Measurements from ENCODE around the gene EOLA1. TPM values are rescaled to one million over a fixed set of nuclear protein-coding genes. Genes with fewer than 3 reads are reported as not detected.
"Not testable (repeated sequence)": the region's sequence is repeated elsewhere in the genome, so short reads cannot be mapped to it uniquely, and the experiment has no call there.

The EOLA1 gene
- total RNA-seq = 10 to 100 TPM; 31.8 to 36.4 TPM

GRCh38 chrX:149540621-149541520 is at the start of gene EOLA1:
Gene EOLA1, plus strand, starts transcription at chrX:149541012. Its CDS starts 4,619 bp downstream, at chrX:149545631.
- Mint-ChIP-seq H3K4me1 (peaks cover 10% of the 10 kb centered on the region), H3K27me3 (no peaks in the 10 kb centered on the region), H3K9me3 (no peaks in the 10 kb centered on the region), H3K27ac (peak within 1 kb of the TSS; percentile 99), H3K4me3 (peak within 1 kb of the TSS; percentile 84), H3K36me3 (ENCODE audit: low read depth) (peaks cover 3% of the 10 kb centered on the region)
- ChIA-PET POLR2A (interaction anchor here (1.0 to 3.6 kb wide), 8 partner anchors 11 to 399 kb away, joined by 3 to 43 read pairs (median 11); partner anchors contain the start of gene IDS), CTCF (interaction anchor here (0.6 to 3.8 kb wide), 8 partner anchors 10 to 398 kb away, joined by 3 to 33 read pairs (median 4); partner anchors contain the start of genes EOLA2 and IDS)
- peak; percentile 92 for DNase-seq

DNA sequence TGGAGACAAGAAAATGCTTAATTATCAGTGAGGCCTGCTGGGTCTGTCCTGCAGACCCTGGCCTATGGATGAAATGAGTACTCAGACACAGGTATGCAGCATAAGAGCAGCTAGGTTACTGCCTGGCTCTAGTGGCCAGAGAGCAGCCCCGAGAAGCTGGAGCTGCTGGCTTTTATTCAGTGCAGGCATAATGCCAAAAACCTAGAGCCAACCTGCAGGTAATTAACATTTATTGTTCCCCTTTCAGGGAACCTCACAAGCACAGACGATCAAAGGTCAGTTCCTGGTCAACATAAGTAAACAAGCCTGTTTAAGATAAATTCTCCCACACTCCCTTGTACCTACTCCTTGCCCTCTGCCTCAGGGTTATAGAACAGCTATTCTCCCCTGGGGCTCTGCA is 49.0 kb upstream of the EOLA1 start:
- H3K9me3 Mint-ChIP-seq = no peaks in the 10 kb centered on the region
- peaks cover 20% of the 10 kb centered on the region for H3K4me1 Mint-ChIP-seq
- DNase-seq = no peak
- no peak overlapping the region for H3K27ac Mint-ChIP-seq
- ChIA-PET CTCF (no interaction called here), POLR2A (no interaction called here)
- no peak overlapping the region for H3K4me3 Mint-ChIP-seq
- H3K27me3 Mint-ChIP-seq = no peaks in the 10 kb centered on the region
- H3K36me3 Mint-ChIP-seq (ENCODE audit: low read depth) = peaks cover 43% of the 10 kb centered on the region

DNA sequence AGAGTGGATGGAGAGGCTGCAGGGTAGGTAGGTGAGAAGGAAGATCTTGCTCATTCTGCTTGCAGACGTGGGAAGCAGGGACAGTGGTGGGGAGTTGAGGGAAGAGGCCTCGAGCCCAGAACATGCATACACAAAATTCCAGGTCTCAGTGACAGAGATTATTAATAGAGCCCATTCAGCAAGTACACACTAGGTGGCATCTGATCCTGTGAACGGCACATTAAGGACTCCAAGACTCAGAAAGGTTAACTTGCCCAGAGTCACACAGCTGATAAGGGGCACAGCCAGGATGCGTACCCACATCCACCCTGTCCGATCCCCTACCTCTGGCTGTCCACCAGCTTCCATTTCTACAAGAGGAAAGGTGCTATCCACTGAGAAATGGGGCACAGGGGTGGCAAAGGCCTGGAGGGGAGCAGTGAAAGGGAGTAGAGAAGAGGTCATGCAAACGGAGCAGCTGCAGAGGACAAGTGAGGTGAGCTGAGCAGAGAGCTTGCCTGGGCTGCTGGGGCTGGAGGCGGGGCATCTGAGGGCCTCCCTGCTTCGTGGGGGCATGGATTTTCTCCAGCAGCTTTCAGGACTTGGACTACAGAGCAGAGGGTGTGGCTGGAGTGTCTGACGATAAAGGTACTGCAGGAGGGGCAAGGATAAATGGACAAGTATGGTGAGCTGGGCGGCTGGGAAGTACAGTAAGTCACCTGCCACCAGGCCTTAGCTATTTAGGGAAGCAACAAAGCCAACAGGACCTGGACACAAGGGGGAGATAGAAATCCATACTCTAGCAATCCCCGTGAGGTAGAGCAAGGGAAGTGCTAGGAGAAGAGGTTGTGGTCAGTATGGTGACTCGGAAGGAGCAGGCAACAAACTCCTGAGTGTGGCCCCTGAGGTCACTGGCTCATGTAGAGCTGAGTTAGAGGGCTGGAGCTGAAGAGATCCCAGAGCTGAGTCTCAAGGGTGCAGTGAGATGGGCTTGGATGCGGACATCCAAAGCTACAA is 46.9 kb upstream of the EOLA1 start:
- H3K4me1 Mint-ChIP-seq = peaks cover 10% of the 10 kb centered on the region
- H3K4me3 Mint-ChIP-seq = no peak overlapping the region
- no peaks in the 10 kb centered on the region for H3K27me3 Mint-ChIP-seq
- POLR2A ChIA-PET = interaction anchor here (1.1 kb wide), 1 partner anchor 9 kb away, joined by 4 read pairs; no protein-coding TSS in a partner anchor
- H3K36me3 Mint-ChIP-seq (ENCODE audit: low read depth) = peaks cover 50% of the 10 kb centered on the region
- H3K27ac Mint-ChIP-seq = no peak overlapping the region
- no peak for DNase-seq
- no peaks in the 10 kb centered on the region for H3K9me3 Mint-ChIP-seq
- CTCF ChIA-PET = no interaction called here

DNA sequence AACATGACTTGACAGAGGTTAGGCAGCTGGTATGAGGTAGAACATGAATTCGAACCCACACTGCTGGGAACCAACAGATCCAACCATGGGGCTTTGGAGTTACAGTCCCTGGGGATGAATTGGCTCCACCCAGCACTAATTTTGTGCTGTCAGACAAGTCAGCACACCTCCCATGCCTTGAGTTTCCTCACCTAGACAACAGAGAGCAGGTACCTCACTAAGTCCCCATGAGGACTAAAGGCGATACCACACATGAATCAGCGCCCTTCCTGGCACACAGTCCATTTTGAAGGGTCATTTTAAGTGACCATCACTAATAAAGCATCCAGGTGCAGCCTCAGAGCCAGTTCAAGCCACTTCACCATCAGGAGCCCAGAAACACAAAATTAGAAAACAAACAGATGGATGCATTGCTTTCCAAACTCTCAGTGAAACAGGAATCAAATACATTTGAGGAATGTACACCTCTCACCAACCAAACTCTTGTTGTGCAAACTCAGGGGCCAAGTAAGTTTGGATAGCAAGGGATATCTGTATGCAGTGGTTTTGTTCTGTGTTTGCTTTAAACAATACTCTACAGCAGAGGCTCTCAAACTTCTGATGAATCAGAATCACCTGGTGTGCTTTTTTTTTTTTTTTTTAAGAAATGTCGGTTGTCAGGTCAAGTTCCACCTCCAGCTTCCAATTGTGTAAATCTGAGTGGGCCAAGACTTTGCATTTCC is 45.8 kb upstream of the EOLA1 start:
- Mint-ChIP-seq H3K27me3 (no peaks in the 10 kb centered on the region), H3K27ac (no peak overlapping the region), H3K36me3 (ENCODE audit: low read depth) (peaks cover 46% of the 10 kb centered on the region), H3K4me1 (peaks cover 12% of the 10 kb centered on the region), H3K4me3 (no peak overlapping the region), H3K9me3 (no peaks in the 10 kb centered on the region)
- ChIA-PET CTCF (interaction anchor here (0.6 kb wide), 1 partner anchor 724 kb away, joined by 5 read pairs; no protein-coding TSS in a partner anchor), POLR2A (no interaction called here)
- DNase-seq = no peak

DNA sequence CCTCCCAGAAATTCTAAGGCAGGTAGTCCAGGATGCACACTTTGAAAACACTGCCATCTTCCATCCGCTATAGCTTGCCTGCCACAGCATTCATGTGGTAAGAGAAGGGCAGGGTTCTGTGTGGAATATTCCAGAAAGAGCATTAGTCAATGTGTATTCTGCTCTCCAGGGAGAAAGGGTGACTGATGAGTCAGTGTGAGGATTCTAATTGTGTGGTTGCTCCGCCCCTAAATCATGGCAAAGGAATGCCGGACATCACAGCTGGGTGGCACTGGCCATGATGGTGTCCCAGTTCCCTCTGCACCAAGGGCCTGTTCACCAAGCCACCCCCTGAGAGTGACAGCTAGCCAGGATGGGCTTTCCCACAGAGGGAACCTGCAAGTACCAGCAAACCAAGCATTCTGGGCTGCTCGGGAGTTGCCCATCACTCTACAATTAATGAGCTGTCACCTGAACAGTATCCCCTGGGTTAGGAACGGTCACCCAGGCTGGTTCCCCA is 45.2 kb upstream of the EOLA1 start:
- DNase-seq = no peak
- H3K4me3 Mint-ChIP-seq = no peak overlapping the region
- H3K27me3 Mint-ChIP-seq = no peaks in the 10 kb centered on the region
- H3K9me3 Mint-ChIP-seq = no peaks in the 10 kb centered on the region
- ChIA-PET POLR2A (no interaction called here), CTCF (interaction anchor here (0.6 kb wide), 1 partner anchor 723 kb away, joined by 5 read pairs; no protein-coding TSS in a partner anchor)
- peaks cover 15% of the 10 kb centered on the region for H3K4me1 Mint-ChIP-seq
- H3K27ac Mint-ChIP-seq = no peak overlapping the region
- peaks cover 46% of the 10 kb centered on the region for H3K36me3 Mint-ChIP-seq (ENCODE audit: low read depth)

GRCh38 chrX:149497054-149497453 is 43.8 kb upstream of the EOLA1 start:
- DNase-seq = no peak
- CTCF ChIA-PET = no interaction called here
- POLR2A ChIA-PET = no interaction called here
- H3K4me1 Mint-ChIP-seq = peaks cover 27% of the 10 kb centered on the region
- H3K36me3 Mint-ChIP-seq (ENCODE audit: low read depth) = peaks cover 49% of the 10 kb centered on the region
- no peak overlapping the region for H3K4me3 Mint-ChIP-seq
- H3K27ac Mint-ChIP-seq = no peak overlapping the region
- H3K27me3 Mint-ChIP-seq = no peaks in the 10 kb centered on the region
- H3K9me3 Mint-ChIP-seq = no peaks in the 10 kb centered on the region

GRCh38 chrX:149497626-149498025 is 43.2 kb upstream of the EOLA1 start:
- Mint-ChIP-seq H3K4me1 (peaks cover 33% of the 10 kb centered on the region), H3K36me3 (ENCODE audit: low read depth) (peaks cover 52% of the 10 kb centered on the region), H3K4me3 (no peak overlapping the region), H3K9me3 (no peaks in the 10 kb centered on the region), H3K27me3 (no peaks in the 10 kb centered on the region), H3K27ac (no peak overlapping the region)
- POLR2A ChIA-PET = no interaction called here
- CTCF ChIA-PET = no interaction called here
- no peak for DNase-seq

- H3K4me3 Mint-ChIP-seq = no peak overlapping the region
- H3K36me3 Mint-ChIP-seq (ENCODE audit: low read depth) = peaks cover 52% of the 10 kb centered on the region
- ChIA-PET POLR2A (interaction anchor here (0.6 kb wide), 1 partner anchor 26 kb away, joined by 3 read pairs; no protein-coding TSS in a partner anchor), CTCF (interaction anchor here (1.0 kb wide), 1 partner anchor 12 kb away, joined by 3 read pairs; no protein-coding TSS in a partner anchor)
- H3K27ac Mint-ChIP-seq = no peak overlapping the region
- no peaks in the 10 kb centered on the region for H3K27me3 Mint-ChIP-seq
- H3K4me1 Mint-ChIP-seq = peaks cover 38% of the 10 kb centered on the region
- DNase-seq = no peak
- H3K9me3 Mint-ChIP-seq = no peaks in the 10 kb centered on the region
Observed at GRCh38 chrX:149498767-149499166, 42.0 kb upstream of the EOLA1 start.

GRCh38 chrX:149499766-149500165 is 41.0 kb upstream of the EOLA1 start:
- peaks cover 57% of the 10 kb centered on the region for H3K36me3 Mint-ChIP-seq (ENCODE audit: low read depth)
- DNase-seq = no peak
- no peak overlapping the region for H3K4me3 Mint-ChIP-seq
- H3K27ac Mint-ChIP-seq = no peak overlapping the region
- no peaks in the 10 kb centered on the region for H3K9me3 Mint-ChIP-seq
- POLR2A ChIA-PET = interaction anchor here (0.6 to 1.2 kb wide), 2 partner anchors 25 to 42 kb away, joined by 3 read pairs; no protein-coding TSS in a partner anchor
- CTCF ChIA-PET = interaction anchor here (0.7 to 1.2 kb wide), 2 partner anchors 9 to 10 kb away, joined by 3 read pairs; no protein-coding TSS in a partner anchor
- no peaks in the 10 kb centered on the region for H3K27me3 Mint-ChIP-seq
- H3K4me1 Mint-ChIP-seq = peaks cover 40% of the 10 kb centered on the region

DNA sequence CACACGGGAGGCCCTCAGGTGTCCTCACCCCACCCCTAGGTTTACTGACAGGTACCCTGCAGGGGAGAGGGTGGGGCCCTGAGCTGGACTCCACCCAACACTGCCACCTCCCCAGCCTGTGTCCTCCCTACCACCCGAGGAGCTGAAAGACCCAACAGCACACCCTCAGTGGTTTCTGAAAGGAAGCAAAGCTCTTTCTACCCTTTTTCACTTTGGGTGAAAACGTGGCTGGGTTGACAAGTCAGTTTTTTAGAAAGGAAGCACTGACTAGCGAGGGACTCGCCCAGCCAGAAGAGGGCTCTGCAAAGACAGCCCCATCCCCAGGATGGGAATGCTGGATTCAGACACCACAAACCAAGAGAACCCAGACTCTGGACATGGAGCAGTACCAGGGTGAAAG is 37.9 kb upstream of the EOLA1 start:
- POLR2A ChIA-PET = interaction anchor here (1.8 kb wide), 1 partner anchor 9 kb away, joined by 4 read pairs; no protein-coding TSS in a partner anchor
- not testable (repeated sequence) for H3K9me3 Mint-ChIP-seq, H3K4me3 Mint-ChIP-seq, H3K27me3 Mint-ChIP-seq, DNase-seq
- Mint-ChIP-seq H3K36me3 (ENCODE audit: low read depth) (peaks cover 34% of the 10 kb centered on the region), H3K27ac (peak overlapping the region; percentile 61), H3K4me1 (peaks cover 45% of the 10 kb centered on the region)
- CTCF ChIA-PET = interaction anchor here (1.3 to 3.3 kb wide), 3 partner anchors 9 to 37 kb away, joined by 3 to 20 read pairs (median 5); partner anchors contain the start of gene EOLA1

GRCh38 chrX:149503446-149503845 is 37.4 kb upstream of the EOLA1 start:
- DNase-seq = peak; percentile 78
- H3K27me3 Mint-ChIP-seq, H3K9me3 Mint-ChIP-seq: not testable (repeated sequence)
- POLR2A ChIA-PET = interaction anchor here (1.8 to 3.4 kb wide), 2 partner anchors 10 to 37 kb away, joined by 4 to 43 read pairs; partner anchors contain the start of gene EOLA1
- CTCF ChIA-PET = interaction anchor here (1.0 to 3.3 kb wide), 4 partner anchors 10 to 37 kb away, joined by 3 to 20 read pairs (median 4); partner anchors contain the start of gene EOLA1
- Mint-ChIP-seq H3K36me3 (ENCODE audit: low read depth) (peaks cover 32% of the 10 kb centered on the region), H3K4me3 (peak overlapping the region; percentile 98), H3K4me1 (peaks cover 45% of the 10 kb centered on the region), H3K27ac (peak overlapping the region; percentile 99)
